Left kidney (tissue), 2 donors: Measurements from ENCODE around the gene TMTC3. TPM values are rescaled to one million over a fixed set of nuclear protein-coding genes. Genes with fewer than 3 reads are reported as not detected.
"Not testable (repeated sequence)": the region's sequence is repeated elsewhere in the genome, so short reads cannot be mapped to it uniquely, and the experiment has no call there.

Source experiments
- DNase-seq: peaks from one replicate; pipeline ENCODE4 v3.0.0-alpha.2; 2013
- polyA plus RNA-seq: library from polyadenylated mRNA; unstranded; fragments of 120-200 nt; gene quantifications from one replicate; pipeline ENCODE4 v1.2.1, GENCODE V29; 2013; ENCODE audit not compliant: insufficient read length

The TMTC3 gene
- polyA plus RNA-seq, 1 donor = 28.3 TPM

DNA sequence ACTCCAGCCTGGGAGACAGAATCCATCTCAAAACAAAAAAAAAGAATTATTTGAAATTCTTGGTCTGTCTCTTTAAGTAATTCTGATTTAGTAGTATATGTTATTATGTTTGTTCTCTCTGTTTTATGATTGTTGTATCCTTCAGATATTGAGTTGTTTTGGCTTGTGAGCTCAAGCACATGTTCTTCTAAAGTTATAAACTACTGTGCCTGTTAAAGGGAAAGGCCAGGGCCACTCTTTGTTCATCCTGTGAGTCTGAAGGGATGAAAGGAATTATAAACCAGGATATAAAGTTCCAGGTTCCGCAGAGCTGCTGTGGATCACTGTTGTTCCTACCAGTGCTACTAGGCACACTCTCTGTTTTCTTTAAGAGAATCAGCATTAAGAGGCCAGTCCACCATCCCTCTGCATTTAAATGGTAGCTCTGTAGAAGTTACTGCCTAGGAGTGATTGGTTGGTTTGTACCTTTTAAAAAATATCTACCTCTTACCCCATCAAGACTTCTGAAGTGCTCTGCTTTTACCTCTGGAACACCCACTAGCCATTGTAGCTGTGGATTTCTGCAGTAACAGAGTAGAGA lies 14.1 kb downstream of the TMTC3 start:
- DNase-seq = no peak

GRCh38 chr12:88163371-88163770 lies 21.3 kb downstream of the TMTC3 start:
- DNase-seq = no peak

- DNase-seq = no peak
Measured at GRCh38 chr12:88166179-88166578, 24.1 kb downstream of the TMTC3 start.

DNA sequence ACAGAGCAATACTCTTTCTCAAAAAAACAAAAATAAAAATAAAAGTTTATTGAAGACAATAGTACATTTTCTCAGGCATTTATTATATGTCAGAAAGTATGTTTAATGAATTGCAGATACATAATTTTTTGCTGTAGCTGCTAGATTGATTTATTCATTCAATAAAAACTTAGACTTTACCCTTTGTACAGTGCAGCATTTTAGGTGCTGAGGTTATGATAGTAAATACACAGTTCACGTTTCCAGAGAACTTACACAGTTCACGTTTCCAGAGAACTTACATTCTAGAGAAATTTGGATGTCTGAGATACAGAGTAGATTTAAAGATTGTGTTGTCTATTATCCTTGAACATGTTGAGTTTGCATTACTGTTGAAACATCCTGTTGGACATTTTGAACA lies 25.3 kb downstream of the TMTC3 start:
- no peak for DNase-seq

- no peak for DNase-seq
Measured at GRCh38 chr12:88172844-88173407, 30.8 kb downstream of the TMTC3 start.

GRCh38 chr12:88175544-88175943 lies 33.4 kb downstream of the TMTC3 start:
- DNase-seq = no peak

GRCh38 chr12:88179436-88180014 lies 37.4 kb downstream of the TMTC3 start:
- no peak for DNase-seq

DNA sequence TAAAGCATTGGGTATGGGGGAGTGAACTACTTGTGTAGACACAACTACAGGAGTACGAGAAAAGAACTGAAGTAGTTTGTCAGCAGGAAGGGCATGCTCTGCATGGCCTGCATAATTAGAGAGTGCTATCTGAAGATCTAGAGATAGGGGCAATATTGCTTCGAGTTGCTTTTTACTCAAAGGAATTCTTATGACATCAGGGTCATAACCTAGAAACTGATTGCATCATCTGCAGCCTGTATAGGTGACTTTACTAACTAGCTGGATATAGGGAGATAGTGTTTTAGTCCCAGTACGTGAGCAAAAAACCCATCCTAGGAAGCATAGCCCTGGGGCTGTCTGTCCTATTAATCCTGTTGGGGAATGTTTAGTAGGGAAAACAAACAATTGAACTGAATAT lies 39.8 kb downstream of the TMTC3 start:
- no peak for DNase-seq

GRCh38 chr12:88182416-88182815 lies 40.3 kb downstream of the TMTC3 start:
- DNase-seq = no peak

DNA sequence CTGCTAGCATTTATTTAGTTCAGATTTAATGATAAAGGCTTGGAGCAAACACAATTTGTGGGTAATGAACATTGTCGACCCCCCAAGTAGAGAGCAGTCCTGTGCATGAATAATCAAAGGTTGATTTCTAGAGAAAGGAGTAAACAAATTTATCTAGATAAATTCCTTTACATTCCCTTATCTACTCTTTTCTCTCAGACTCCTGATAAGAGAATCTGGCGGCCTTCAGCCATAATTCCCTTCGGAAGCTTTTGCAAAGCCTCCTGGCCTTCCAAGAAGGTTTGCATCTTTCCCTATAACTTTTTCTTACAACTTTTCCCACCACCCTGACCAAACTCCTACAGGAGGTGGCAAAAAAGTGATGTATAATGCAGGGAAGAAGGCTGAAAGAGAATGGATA lies 42.1 kb downstream of the TMTC3 start:
- DNase-seq = no peak

DNA sequence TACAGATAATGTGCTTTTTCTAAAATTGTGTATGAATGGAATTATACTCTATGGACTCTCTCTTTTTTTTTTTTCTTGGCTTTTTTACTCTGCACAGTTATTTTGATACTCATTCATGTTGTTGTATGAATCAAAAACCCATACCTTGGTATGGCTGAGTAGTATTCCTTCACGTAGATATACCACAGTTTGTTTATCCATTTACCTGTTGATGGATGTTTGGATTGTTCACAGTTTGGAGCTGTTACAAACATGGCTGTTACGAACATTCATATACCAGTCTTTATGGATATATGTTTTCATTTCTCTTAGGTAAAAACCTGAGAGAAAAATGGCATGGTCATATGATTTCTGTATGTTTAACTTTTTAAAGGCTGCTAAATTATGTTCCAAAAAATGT lies 43.2 kb downstream of the TMTC3 start:
- no peak for DNase-seq

GRCh38 chr12:88185988-88186387 lies 43.9 kb downstream of the TMTC3 start:
- no peak for DNase-seq

DNA sequence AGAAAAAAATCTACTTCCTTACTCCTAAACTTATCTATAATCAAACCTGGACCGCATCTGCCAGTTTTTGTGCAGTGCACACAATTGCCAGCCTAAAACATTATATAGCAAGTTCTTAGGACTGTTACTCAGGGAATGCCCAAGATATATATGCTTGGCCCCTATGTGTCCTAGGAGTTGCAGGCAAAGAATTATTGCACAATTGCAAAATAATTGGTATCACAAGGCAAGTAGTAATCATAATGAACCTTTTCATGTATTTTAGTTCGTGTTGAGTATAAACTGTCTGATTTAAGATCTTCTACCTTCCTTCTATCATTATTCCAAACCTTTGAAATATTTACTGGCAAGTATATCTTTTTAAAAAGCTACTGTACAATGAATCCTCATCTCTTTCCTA lies 45.5 kb downstream of the TMTC3 start:
- DNase-seq = no peak

GRCh38 chr12:88188180-88188579 lies 46.1 kb downstream of the TMTC3 start:
- DNase-seq = no peak

DNA sequence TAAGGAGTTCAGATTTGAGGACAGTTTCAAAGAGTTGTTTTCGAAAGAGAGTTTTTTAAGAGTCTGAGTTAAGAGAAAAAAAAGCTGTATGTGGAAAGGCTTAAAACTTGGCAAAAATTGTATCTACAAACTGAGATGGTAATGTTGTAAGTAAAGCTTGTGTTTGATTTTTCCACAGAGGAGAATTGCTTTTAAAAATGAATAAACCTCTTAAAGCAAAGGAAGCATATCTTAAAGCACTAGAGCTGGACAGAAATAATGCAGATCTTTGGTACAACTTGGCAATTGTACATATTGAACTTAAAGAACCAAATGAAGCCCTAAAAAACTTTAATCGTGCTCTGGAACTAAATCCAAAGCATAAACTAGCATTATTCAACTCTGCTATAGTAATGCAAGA lies 50.3 kb downstream of the TMTC3 start:
- no peak for DNase-seq

- DNase-seq = no peak
Measured at GRCh38 chr12:88194868-88195267, 52.8 kb downstream of the TMTC3 start.

- DNase-seq = no peak
Measured at GRCh38 chr12:88200029-88200428, 57.9 kb downstream of the TMTC3 start.

DNA sequence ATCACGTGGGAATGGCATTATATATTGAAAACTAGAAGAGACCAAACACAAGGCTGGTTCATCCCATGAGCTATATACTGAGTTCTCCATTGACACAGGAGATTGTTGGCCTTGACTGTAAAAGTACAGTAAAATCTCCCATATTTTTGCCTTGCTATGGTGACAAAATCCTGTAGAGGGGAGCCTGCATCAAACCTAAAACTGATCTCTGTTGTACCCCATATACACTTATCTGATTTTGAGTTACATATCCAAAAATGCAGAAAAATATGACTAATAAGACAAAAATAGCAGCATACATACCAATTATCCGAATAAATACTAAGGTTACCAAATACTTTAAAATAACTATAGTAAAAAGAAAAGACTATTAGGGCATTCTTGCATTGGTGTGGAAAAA lies 60.4 kb downstream of the TMTC3 start:
- DNase-seq = no peak

DNA sequence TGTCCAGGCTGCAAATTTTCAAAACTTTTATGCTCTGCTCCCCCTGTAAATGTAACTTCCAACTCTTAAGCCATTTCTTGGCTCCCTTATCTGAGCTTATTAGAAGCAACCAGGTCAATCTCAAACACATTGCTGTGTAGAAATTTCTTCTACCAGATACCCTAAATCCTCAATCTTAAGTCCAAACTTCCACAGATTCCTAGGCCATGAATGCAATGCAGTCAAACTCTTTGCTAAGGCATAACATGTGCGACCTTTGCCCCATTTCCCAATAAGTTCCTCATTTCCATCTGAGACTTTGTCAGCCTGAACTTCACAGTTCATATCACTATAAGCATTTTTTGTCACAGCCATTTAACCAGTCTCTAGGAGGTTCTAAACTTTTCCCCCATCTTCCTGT lies 64.5 kb downstream of the TMTC3 start:
- DNase-seq = no peak

- DNase-seq = no peak
Measured at GRCh38 chr12:88207921-88208620, 66.0 kb downstream of the TMTC3 start.

GRCh38 chr12:88208661-88209060 lies 66.6 kb downstream of the TMTC3 start:
- DNase-seq = no peak

GRCh38 chr12:88210311-88210710 lies 68.2 kb downstream of the TMTC3 start:
- not testable (repeated sequence) for DNase-seq

DNA sequence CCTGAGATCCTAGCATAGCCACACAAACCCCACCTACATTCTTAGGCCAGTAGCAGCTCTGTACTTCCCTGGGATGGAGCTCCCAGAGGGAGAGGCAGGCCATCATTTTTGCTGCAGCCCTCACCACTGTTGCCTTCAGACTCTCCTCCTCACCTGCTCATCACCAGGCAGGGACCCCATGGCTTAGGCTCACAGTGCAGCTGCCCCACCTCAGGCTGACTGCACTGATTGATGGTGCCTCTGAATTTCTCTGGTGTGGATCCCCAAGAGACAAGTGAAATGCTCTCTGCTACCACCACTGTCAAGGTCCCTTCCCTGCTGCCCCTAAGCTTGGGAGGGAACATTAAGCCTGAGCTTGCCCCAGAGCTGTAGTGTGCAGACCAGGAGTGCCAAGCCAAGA lies 76.2 kb downstream of the TMTC3 start:
- DNase-seq = no peak

GRCh38 chr12:88219861-88220260 lies 77.8 kb downstream of the TMTC3 start:
- no peak for DNase-seq
